Superior temporal gyrus (tissue), 1 donor: ENCODE results near the gene RALGPS2.

Source experiments
- DNase-seq: peaks from one replicate; pipeline ENCODE4 v3.0.0-alpha.2; 2016; ENCODE audit errors: extremely low spot score

RALGPS2 gene

GRCh38 chr1:178864326-178864725 lies 139.3 kb downstream of the RALGPS2 start:
- DNase-seq: no peak

GRCh38 chr1:178867670-178868069 lies 142.6 kb downstream of the RALGPS2 start:
- DNase-seq: no peak

- DNase-seq: no peak
Measured at GRCh38 chr1:178868706-178869105, 143.7 kb downstream of the RALGPS2 start.

- no peak for DNase-seq
Measured at GRCh38 chr1:178869119-178869697, 144.2 kb downstream of the RALGPS2 start.

- DNase-seq: no peak
Measured at GRCh38 chr1:178870221-178870620, 145.2 kb downstream of the RALGPS2 start.

GRCh38 chr1:178870944-178871343 lies 145.9 kb downstream of the RALGPS2 start, which contains the start of gene ANGPTL1:
TSS of gene ANGPTL1 (minus strand) at chr1:178871077. CDS start at chr1:178865776, 5,301 bp downstream.
- DNase-seq: no peak

- DNase-seq: no peak
Measured at GRCh38 chr1:178871551-178872320, 146.7 kb downstream of the RALGPS2 start.

- no peak for DNase-seq
Measured at GRCh38 chr1:178874966-178875365, 149.9 kb downstream of the RALGPS2 start.

- DNase-seq: no peak
Measured at GRCh38 chr1:178875936-178876335, 150.9 kb downstream of the RALGPS2 start.

- DNase-seq: no peak
Measured at GRCh38 chr1:178877896-178878295, 152.9 kb downstream of the RALGPS2 start.

- no peak for DNase-seq
Measured at GRCh38 chr1:178881950-178882349, 156.9 kb downstream of the RALGPS2 start.

GRCh38 chr1:178885869-178886268 lies 160.8 kb downstream of the RALGPS2 start:
- DNase-seq: no peak

GRCh38 chr1:178886551-178886950 lies 161.5 kb downstream of the RALGPS2 start:
- no peak for DNase-seq

GRCh38 chr1:178895928-178896327 lies 170.9 kb downstream of the RALGPS2 start:
- no peak for DNase-seq

- no peak for DNase-seq
Measured at GRCh38 chr1:178898401-178898800, 173.4 kb downstream of the RALGPS2 start.

GRCh38 chr1:178899402-178899801 lies 174.4 kb downstream of the RALGPS2 start:
- no peak for DNase-seq

- no peak for DNase-seq
Measured at GRCh38 chr1:178901482-178902125, 176.6 kb downstream of the RALGPS2 start.

GRCh38 chr1:178908358-178908757 lies 183.3 kb downstream of the RALGPS2 start:
- DNase-seq: no peak

GRCh38 chr1:178910023-178910422 lies 185.0 kb downstream of the RALGPS2 start:
- no peak for DNase-seq

GRCh38 chr1:178912597-178912996 lies 187.6 kb downstream of the RALGPS2 start:
- DNase-seq: no peak

- DNase-seq: no peak
Measured at GRCh38 chr1:178916448-178917174, 191.6 kb downstream of the RALGPS2 start.

- DNase-seq: no peak
Measured at GRCh38 chr1:178918308-178918707, 193.3 kb downstream of the RALGPS2 start.
